Uterus (tissue), 4 donors: ENCODE results near the gene KIR2DL4. TPM values are rescaled to one million over a fixed set of nuclear protein-coding genes. Genes with fewer than 3 reads are reported as not detected.
"Not testable (repeated sequence)": the region's sequence is repeated elsewhere in the genome, so short reads cannot be mapped to it uniquely, and the experiment has no call there.

ENCODE experiments used
- DNase-seq, 2 donors: peaks; one replicate each; pipeline ENCODE4 v3.0.0-alpha.2; 2019 to 2020
- H3K27ac ChIP-seq, 2 donors: fragments of 200-600 bp; sonication (generic); 1 replicate in 1 of 2; 2 replicates in 1 of 2; pipeline ENCODE4 v1.5.1; 2016 to 2018
- H3K27me3 ChIP-seq, 2 donors: fragments of 200-600 bp; sonication (generic); one replicate each; pipeline ENCODE4 v1.5.1; 2018 to 2019; ENCODE audit warnings: control low read depth in 1 of 2
- H3K36me3 ChIP-seq, 2 donors: fragments of 200-600 bp; sonication (generic); one replicate each; pipeline ENCODE4 v1.5.1; 2019; ENCODE audit warnings: control low read depth in 1 of 2
- H3K4me1 ChIP-seq, 2 donors: fragments of 200-600 bp; sonication (generic); one replicate each; pipeline ENCODE4 v1.5.1; 2018 to 2019; ENCODE audit warnings: control low read depth in 1 of 2
- H3K4me3 ChIP-seq, 2 donors: fragments of 200-600 bp; sonication (generic); 1 replicate in 1 of 2; 2 replicates in 1 of 2; pipeline ENCODE4 v1.5.1; 2018 to 2019; ENCODE audit warnings: mild to moderate bottlenecking in 1 of 2
- H3K9me3 ChIP-seq, 2 donors: fragments of 200-600 bp; sonication (generic); one replicate each; pipeline ENCODE4 v1.5.1; 2019; ENCODE audit warnings: control low read depth in 1 of 2
- POLR2A ChIP-seq, 2 donors: fragments of 450-650 bp; IDR thresholded peaks; one replicate each; pipeline ENCODE4 v1.6.1; 2016; ENCODE audit warnings: antibody characterized with exemption in 2 of 2, mild to moderate bottlenecking in 1 of 2, moderate library complexity in 1 of 2
- intact Hi-C: fragments of 100-400 bp; cut with DNase I; formaldehyde crosslinking; loops from one replicate; pipeline ENCODE4 v1.15.1; 2023; ENCODE audit warnings: low total_unique reads
- total RNA-seq, 4 donors: library from RNA; depleted of rRNA in 3 of 4; stranded (reverse); fragments of >200 nt in 3 of 4; gene quantifications; one replicate each; pipeline versions ENCODE4 v1.1.0 to v1.2.4, GENCODE V29; 2014 to 2023
- TF ChIP-seq, protein P1 (sequence below), 4 experiments: fragments of 200-600 bp in 2 of 4; fragments of 450-650 bp in 2 of 4; sonication (generic) in 2 of 4; IDR thresholded peaks; one replicate each; pipeline ENCODE4 v1.5.1; 2016 to 2019; ENCODE audit warnings: antibody characterized with exemption in 4 of 4, mild to moderate bottlenecking in 2 of 4, moderate library complexity in 1 of 4
- donor health status: DM: yes; HTN: yes; CAD: no.

KIR2DL4 gene
- total RNA-seq, 4 donors from 2014 or later = not detected

DNA sequence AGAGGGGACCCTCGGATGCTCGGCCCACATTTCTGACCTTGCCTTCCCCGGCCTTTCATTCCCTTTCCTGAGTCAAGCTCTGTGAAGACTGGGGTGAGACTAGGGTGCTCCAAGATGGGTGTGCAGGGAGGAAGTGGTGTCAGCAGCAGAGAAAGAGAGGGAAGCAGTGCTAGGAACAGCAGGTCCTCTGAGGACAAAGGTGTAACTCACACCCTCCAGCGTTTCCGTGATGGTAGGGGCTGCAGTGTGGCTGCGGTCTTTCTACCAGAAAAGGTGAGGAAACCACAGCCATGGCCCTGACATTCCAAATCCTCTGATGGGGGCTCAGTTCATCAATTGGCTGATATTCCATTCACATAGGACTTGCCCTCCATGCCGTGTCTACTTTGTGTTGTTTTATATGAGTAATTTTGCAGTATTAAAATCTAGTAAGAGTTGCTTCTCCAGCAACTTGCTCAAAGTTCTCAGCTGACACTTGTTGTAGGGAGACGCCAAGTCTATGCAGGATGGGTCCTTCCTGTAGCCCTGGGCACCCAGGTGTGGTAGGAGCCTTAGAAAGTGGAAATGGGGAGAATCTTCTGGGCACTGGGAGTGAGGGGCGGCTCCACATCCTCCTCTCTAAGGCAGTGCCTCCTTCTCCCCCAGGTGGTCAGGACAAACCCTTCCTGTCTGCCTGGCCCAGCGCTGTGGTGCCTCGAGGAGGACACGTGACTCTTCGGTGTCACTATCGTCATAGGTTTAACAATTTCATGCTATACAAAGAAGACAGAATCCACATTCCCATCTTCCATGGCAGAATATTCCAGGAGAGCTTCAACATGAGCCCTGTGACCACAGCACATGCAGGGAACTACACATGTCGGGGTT, 14.5 kb downstream of the KIR2DL4 start:
- no peak overlapping the region for H3K4me3 ChIP-seq
- no peak overlapping the region for H3K27ac ChIP-seq
- no peaks in the 10 kb centered on the region for H3K9me3 ChIP-seq
- TF ChIP-seq, protein P1, sequence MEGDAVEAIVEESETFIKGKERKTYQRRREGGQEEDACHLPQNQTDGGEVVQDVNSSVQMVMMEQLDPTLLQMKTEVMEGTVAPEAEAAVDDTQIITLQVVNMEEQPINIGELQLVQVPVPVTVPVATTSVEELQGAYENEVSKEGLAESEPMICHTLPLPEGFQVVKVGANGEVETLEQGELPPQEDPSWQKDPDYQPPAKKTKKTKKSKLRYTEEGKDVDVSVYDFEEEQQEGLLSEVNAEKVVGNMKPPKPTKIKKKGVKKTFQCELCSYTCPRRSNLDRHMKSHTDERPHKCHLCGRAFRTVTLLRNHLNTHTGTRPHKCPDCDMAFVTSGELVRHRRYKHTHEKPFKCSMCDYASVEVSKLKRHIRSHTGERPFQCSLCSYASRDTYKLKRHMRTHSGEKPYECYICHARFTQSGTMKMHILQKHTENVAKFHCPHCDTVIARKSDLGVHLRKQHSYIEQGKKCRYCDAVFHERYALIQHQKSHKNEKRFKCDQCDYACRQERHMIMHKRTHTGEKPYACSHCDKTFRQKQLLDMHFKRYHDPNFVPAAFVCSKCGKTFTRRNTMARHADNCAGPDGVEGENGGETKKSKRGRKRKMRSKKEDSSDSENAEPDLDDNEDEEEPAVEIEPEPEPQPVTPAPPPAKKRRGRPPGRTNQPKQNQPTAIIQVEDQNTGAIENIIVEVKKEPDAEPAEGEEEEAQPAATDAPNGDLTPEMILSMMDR (IDR thresholded peaks at IDR 0.05) = no peak
- no peak for TF ChIP-seq POLR2A (IDR thresholded peaks at IDR 0.05)
- no peak for DNase-seq
- no peaks in the 10 kb centered on the region for H3K36me3 ChIP-seq
- H3K27me3 ChIP-seq = no peaks in the 10 kb centered on the region
- intact Hi-C loops = no loop called here
- no peaks in the 10 kb centered on the region for H3K4me1 ChIP-seq

DNA sequence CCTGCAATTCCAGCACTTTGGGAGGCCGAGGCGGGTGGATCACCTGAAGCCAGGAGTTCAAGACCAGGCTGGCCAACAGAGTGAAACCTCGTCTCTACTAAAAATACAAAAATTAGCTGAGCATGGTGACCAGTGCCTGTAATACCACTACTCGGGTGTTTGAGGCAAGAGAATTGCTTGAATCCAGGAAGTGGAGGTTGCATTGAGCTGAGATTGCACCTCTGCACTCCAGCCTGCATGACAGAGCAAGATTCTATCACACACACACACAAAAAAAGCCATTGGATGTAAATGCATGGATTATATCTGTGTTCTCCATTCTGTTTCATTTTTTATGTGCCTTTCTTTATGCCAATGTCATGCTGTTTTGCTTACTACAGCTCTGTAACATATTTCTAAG, 21.0 kb downstream of the KIR2DL4 start:
- H3K27me3 ChIP-seq, intact Hi-C loops, H3K4me3 ChIP-seq, DNase-seq, H3K36me3 ChIP-seq, H3K4me1 ChIP-seq, H3K9me3 ChIP-seq, H3K27ac ChIP-seq: not testable (repeated sequence)

DNA sequence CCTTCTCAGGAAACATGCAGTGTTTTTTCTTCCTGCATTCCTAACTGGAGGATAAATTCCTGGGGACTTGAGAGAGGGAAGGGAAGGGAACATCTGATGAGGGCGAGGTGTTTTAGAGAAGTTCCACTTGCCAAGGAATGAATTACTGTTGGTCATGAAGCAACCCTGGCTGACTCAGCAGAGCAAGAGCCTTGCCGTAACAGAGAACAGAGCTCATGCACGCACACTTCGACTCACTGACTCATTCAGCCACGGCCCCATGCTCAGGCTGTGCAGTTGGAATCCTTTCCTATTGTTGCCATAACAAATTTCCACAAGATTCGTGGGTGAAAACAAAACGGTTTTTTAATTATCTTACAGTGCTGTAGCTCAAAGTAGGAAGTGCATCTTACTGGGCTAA, 21.9 kb downstream of the KIR2DL4 start:
- H3K36me3 ChIP-seq = not testable (repeated sequence)

DNA sequence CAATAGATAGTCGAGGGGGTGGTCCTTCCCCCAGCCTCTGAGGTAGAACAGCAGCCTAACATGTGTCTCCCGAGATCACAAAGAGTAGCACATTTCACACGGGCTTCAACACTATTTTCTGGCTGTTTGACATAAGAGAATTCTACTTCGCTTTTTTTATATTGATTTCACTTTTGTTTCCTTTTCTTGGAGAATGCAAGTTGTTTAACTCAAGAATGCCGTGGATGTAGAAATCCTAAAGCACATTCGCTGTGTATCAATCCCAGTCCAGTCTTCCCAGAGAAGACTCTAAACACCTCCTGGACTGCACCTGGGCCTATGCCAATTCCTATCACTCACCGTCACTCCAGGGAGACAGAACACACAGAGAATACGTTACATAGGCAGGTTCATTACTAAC, 24.7 kb downstream of the KIR2DL4 start:
- H3K4me3 ChIP-seq, H3K4me1 ChIP-seq, DNase-seq, H3K27ac ChIP-seq, intact Hi-C loops, H3K9me3 ChIP-seq, H3K27me3 ChIP-seq, H3K36me3 ChIP-seq: not testable (repeated sequence)

More for the DNA sequence above, 21.9 kb downstream of the KIR2DL4 start:
- DNase-seq, H3K4me3 ChIP-seq, H3K4me1 ChIP-seq, H3K9me3 ChIP-seq, H3K27me3 ChIP-seq, intact Hi-C loops, H3K27ac ChIP-seq: not testable (repeated sequence)

DNA sequence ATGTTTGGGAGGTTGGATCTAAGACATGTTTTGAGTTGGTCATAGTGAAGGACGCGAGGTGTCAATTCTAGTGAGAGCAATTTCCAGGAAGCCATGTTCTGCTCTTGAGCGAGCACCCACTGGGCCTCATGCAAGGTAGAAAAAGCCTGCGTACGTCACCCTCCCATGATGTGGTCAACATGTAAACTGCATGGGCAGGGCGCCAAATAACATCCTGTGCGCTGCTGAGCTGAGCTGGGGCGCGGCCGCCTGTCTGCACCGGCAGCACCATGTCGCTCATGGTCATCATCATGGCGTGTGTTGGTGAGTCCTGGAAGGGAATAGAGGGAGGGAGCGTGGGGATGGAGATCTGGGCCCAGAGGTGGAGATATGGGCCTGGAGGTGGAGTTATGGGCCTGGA, 29.1 kb downstream of the KIR2DL4 start, which contains the start of gene KIR2DS4:
Gene KIR2DS4 (plus strand): TSS at position 181 of the 400 bp plus-strand sequence.
- intact Hi-C loops, H3K27me3 ChIP-seq, H3K27ac ChIP-seq, H3K4me3 ChIP-seq, DNase-seq, H3K9me3 ChIP-seq, H3K36me3 ChIP-seq, H3K4me1 ChIP-seq: not testable (repeated sequence)

DNA sequence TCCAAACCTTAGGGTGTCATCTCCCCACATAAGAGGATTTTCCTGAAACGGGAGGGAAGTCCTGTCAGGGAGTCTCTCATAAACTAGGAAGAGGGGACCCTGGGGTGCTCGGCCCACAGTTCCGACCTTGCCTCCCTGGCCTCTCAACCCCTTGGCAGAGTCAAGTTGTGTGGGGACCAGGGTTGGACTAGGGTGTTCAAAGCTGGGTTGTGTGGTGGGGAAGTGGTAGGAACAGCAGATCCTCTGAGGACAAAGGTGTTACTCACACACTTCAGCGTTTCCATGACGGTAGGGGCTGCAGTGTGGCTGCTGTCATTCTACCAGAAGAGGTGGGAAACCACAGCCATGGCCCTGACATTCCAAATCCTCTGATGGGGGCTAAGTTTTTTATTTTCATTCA, 31.7 kb downstream of the KIR2DL4 start:
- H3K27me3 ChIP-seq, intact Hi-C loops, H3K36me3 ChIP-seq, H3K9me3 ChIP-seq, H3K27ac ChIP-seq, H3K4me3 ChIP-seq, H3K4me1 ChIP-seq, DNase-seq: not testable (repeated sequence)

DNA sequence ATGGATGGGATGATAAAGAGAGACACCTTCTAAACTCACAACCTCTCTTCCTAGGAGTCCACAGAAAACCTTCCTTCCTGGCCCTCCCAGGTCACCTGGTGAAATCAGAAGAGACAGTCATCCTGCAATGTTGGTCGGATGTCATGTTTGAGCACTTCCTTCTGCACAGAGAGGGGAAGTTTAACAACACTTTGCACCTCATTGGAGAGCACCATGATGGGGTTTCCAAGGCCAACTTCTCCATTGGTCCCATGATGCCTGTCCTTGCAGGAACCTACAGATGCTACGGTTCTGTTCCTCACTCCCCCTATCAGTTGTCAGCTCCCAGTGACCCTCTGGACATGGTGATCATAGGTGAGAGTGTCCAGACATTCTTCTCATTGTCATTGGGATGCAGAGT, 34.1 kb downstream of the KIR2DL4 start:
- H3K27ac ChIP-seq, H3K36me3 ChIP-seq, DNase-seq, H3K9me3 ChIP-seq, H3K4me3 ChIP-seq, H3K4me1 ChIP-seq, H3K27me3 ChIP-seq, intact Hi-C loops: not testable (repeated sequence)

DNA sequence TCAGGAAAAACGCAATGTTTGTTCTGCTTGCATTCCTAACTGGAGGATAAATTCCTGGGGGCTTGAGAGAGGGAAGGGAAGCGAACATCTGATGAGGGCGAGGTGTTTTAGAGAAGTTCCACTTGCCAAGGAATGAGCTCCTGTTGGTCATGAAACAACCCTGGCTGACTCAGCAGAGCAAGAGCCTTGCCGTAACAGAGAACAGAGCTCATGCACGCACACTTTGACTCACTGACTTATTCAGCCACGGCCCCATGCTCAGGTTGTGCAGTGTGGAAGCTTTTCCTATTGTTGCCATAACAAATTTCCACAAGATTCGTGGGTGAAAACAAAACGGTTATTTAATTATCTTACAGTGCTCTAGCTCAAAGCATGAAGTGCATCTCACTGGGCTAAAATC, 39.8 kb downstream of the KIR2DL4 start:
- H3K36me3 ChIP-seq, H3K27ac ChIP-seq, H3K27me3 ChIP-seq, DNase-seq, intact Hi-C loops, H3K9me3 ChIP-seq, H3K4me1 ChIP-seq, H3K4me3 ChIP-seq: not testable (repeated sequence)

DNA sequence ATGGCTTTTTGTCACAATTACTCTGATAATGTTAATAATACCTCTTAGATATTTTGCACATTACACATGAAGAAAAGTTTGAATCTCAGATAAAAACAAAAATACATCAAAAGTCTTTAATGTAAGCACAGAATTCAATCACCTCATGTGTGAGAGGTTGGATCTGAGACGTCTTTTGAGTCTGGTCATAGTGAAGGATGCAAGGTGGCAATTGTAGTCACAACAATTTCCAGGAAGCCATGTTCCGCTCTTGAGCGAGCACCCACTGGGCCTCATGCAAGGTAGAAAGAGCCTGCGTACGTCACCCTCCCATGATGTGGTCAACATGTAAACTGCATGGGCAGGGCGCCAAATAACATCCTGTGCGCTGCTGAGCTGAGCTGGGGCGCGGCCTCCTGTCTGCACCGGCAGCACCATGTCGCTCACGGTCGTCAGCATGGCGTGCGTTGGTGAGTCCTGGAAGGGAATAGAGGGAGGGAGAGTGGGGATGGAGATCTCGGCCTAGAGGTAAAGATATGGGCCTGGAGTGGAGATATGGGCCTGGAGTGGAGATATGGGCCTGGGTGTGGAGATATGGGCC, 46.7 kb downstream of the KIR2DL4 start, which contains the start of gene KIR3DL2:
Gene KIR3DL2 (plus strand): TSS at position 383 of the 580 bp plus-strand sequence. CDS start 33 bp downstream, at position 416.
- H3K27ac ChIP-seq, intact Hi-C loops, H3K9me3 ChIP-seq, H3K36me3 ChIP-seq, H3K4me3 ChIP-seq, H3K27me3 ChIP-seq, DNase-seq, H3K4me1 ChIP-seq: not testable (repeated sequence)
